Thyroid gland (tissue), 4 donors: ENCODE results near the gene GFM2. TPM values are rescaled to one million over a fixed set of nuclear protein-coding genes. Genes with fewer than 3 reads are reported as not detected.

Experiments
- DNase-seq, 2 donors: peaks; one replicate each; pipeline ENCODE4 v3.0.0-alpha.2; 2019
- H3K27ac ChIP-seq, 3 donors: fragments of 200-600 bp; sonication (generic); 1 replicate in 2 of 3; 2 replicates in 1 of 3; pipeline ENCODE4 v1.5.1; 2016 to 2019; ENCODE audit warnings: mild to moderate bottlenecking in 1 of 3, moderate library complexity in 1 of 3
- H3K27me3 ChIP-seq: fragments of 200-600 bp; sonication (generic); one replicate; pipeline ENCODE4 v1.5.1; 2019
- H3K36me3 ChIP-seq, 2 donors: fragments of 200-600 bp; sonication (generic); one replicate each; pipeline ENCODE4 v1.5.1; 2016 to 2019
- H3K4me1 ChIP-seq, 2 donors: fragments of 200-600 bp; sonication (generic); one replicate each; pipeline ENCODE4 v1.5.1; 2017 to 2019
- H3K4me3 ChIP-seq, 3 donors: fragments of 200-600 bp; sonication (generic); replicated peaks in 1 of 3; 1 replicate in 2 of 3; 2 replicates in 1 of 3; pipeline ENCODE4 v1.5.1; 2016; ENCODE audit warnings: mild to moderate bottlenecking in 1 of 3
- H3K9me3 ChIP-seq: fragments of 200-600 bp; sonication (generic); one replicate; pipeline ENCODE4 v1.5.1; 2017
- POLR2A ChIP-seq, 2 donors: fragments of 450-650 bp; IDR thresholded peaks; one replicate each; pipeline ENCODE4 v1.6.1; 2017; ENCODE audit warnings: antibody characterized with exemption in 2 of 2, mild to moderate bottlenecking in 2 of 2, moderate library complexity in 1 of 2
- WGBS, 2 donors: methylation state at CpG; one replicate each; pipeline ENCODE4 v1.1.5; 2017; 5-methylcytosine and 5-hydroxymethylcytosine counted together
- intact Hi-C: fragments of 100-400 bp; cut with DNase I; formaldehyde crosslinking; loops from one replicate; pipeline ENCODE4 v1.15.1; 2023
- total RNA-seq, 4 donors: library from RNA; depleted of rRNA; stranded (reverse); fragments of >200 nt; gene quantifications; one replicate each; pipeline ENCODE4 v1.2.3, GENCODE V29; 2016
- TF ChIP-seq, protein P1 (sequence below), 6 experiments: fragments of 200-600 bp in 3 of 6; fragments of 450-650 bp in 3 of 6; sonication (generic) in 3 of 6; IDR thresholded peaks; one replicate each; pipeline ENCODE4 v1.5.1; 2016 to 2019; ENCODE audit warnings: antibody characterized with exemption in 6 of 6, mild to moderate bottlenecking in 2 of 6, inconsistent platforms in 1 of 6, moderate library complexity in 1 of 6

GFM2 gene, protein sequence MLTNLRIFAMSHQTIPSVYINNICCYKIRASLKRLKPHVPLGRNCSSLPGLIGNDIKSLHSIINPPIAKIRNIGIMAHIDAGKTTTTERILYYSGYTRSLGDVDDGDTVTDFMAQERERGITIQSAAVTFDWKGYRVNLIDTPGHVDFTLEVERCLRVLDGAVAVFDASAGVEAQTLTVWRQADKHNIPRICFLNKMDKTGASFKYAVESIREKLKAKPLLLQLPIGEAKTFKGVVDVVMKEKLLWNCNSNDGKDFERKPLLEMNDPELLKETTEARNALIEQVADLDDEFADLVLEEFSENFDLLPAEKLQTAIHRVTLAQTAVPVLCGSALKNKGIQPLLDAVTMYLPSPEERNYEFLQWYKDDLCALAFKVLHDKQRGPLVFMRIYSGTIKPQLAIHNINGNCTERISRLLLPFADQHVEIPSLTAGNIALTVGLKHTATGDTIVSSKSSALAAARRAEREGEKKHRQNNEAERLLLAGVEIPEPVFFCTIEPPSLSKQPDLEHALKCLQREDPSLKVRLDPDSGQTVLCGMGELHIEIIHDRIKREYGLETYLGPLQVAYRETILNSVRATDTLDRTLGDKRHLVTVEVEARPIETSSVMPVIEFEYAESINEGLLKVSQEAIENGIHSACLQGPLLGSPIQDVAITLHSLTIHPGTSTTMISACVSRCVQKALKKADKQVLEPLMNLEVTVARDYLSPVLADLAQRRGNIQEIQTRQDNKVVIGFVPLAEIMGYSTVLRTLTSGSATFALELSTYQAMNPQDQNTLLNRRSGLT
- 10 to 100 TPM; 26.5 to 49.0 (median 32.8) TPM for total RNA-seq

DNA sequence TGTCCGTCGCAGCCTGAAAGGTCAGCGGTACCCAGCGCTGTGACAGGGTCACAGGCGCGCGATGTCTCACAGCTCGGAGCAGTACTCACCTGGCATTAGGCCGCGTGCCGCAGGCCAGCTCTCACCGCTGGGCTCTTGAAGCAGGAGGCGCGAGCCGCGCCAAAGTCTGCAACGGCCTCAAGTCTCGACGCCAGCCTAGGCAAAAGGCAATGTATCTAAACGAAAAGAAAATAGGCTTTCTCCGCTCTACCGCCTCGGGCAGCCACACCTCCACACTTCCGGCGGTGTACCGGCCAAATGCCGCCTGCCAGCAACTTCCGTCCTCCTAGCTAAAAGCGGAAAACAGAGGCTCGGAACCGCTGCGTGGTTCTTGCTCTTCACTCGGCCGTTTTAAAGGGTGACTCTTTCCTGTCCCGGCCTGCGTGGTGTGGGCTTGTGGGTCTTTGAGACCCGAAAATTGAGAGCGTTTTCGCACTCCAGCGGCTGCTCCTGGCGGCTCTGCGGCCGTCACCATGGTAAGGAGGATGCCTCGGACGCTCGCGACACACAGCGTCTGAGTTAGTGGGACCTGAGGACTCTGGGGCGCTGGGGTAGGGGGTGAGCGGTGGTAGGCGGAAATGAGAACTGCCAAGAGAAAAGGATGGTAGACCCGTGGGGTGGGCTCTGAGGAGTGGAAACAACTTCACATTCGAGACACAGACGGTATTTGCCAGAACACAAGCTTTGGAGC, at the start of gene GFM2, which contains the start of gene NSA2:
TSS of gene GFM2 (minus strand) at position 269 of the 730 bp plus-strand sequence. CDS start 3,375 bp downstream, outside the sequence.
TSS of gene NSA2 (plus strand) at position 401 of the 730 bp plus-strand sequence. CDS start at position 513, 112 bp downstream.
- Histone ChIP-seq H3K27ac (peak within 1 kb of the TSS; percentile 15 to 79 (median 76)), H3K9me3 (no peaks in the 10 kb centered on the region), H3K36me3 (peaks cover 19 to 29% of the 10 kb centered on the region in 2 donors), H3K27me3 (no peaks in the 10 kb centered on the region), H3K4me1 (peaks cover 19 to 25% of the 10 kb centered on the region in 2 donors), H3K4me3 (peak within 1 kb of the TSS; percentile 73 to 90 (median 87))
- intact Hi-C loops, result loop anchor here (5.0 kb wide), 1 partner anchor 150 kb away; no protein-coding TSS in a partner anchor
- 0% methylated on average over 30 to 52 of the region's 54 CpGs for WGBS, 2 donors
- DNase-seq, result peak; percentile 88 to 93
- TF ChIP-seq, protein P1, sequence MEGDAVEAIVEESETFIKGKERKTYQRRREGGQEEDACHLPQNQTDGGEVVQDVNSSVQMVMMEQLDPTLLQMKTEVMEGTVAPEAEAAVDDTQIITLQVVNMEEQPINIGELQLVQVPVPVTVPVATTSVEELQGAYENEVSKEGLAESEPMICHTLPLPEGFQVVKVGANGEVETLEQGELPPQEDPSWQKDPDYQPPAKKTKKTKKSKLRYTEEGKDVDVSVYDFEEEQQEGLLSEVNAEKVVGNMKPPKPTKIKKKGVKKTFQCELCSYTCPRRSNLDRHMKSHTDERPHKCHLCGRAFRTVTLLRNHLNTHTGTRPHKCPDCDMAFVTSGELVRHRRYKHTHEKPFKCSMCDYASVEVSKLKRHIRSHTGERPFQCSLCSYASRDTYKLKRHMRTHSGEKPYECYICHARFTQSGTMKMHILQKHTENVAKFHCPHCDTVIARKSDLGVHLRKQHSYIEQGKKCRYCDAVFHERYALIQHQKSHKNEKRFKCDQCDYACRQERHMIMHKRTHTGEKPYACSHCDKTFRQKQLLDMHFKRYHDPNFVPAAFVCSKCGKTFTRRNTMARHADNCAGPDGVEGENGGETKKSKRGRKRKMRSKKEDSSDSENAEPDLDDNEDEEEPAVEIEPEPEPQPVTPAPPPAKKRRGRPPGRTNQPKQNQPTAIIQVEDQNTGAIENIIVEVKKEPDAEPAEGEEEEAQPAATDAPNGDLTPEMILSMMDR (IDR thresholded peaks at IDR 0.05), result peak in 1 of 6 experiments; percentile 22
- TF ChIP-seq POLR2A (IDR thresholded peaks at IDR 0.05), result peak in 1 of 2 donors; percentile 53

GRCh38 chr5:74810915-74811314, 44.0 kb upstream of the GFM2 start:
- Histone ChIP-seq H3K27ac (no peak overlapping the region), H3K27me3 (no peaks in the 10 kb centered on the region), H3K4me3 (no peak overlapping the region), H3K9me3 (no peaks in the 10 kb centered on the region), H3K36me3 (no peaks in the 10 kb centered on the region), H3K4me1 (no peaks in the 10 kb centered on the region)
- intact Hi-C loops, result no loop called here
- 92 to 93% methylated on average over 4 of the region's 4 CpGs for WGBS, 2 donors
- no peak for TF ChIP-seq POLR2A (IDR thresholded peaks at IDR 0.05)
- TF ChIP-seq, protein P1 (IDR thresholded peaks at IDR 0.05), result no peak
- DNase-seq, result no peak

GRCh38 chr5:74801941-74802340, 35.0 kb upstream of the GFM2 start:
- no peaks in the 10 kb centered on the region for H3K4me1 ChIP-seq
- no peak for TF ChIP-seq POLR2A (IDR thresholded peaks at IDR 0.05)
- TF ChIP-seq, protein P1 (IDR thresholded peaks at IDR 0.05), result no peak
- H3K27ac ChIP-seq, result no peak overlapping the region
- intact Hi-C loops, result no loop called here
- 67% methylated on average over 1 of the region's 1 CpG for WGBS, 2 donors
- no peaks in the 10 kb centered on the region for H3K27me3 ChIP-seq
- H3K4me3 ChIP-seq, result no peak overlapping the region
- DNase-seq, result no peak
- H3K9me3 ChIP-seq, result no peaks in the 10 kb centered on the region
- H3K36me3 ChIP-seq, result no peaks in the 10 kb centered on the region

- no peaks in the 10 kb centered on the region for H3K4me1 ChIP-seq
- H3K27ac ChIP-seq, result no peak overlapping the region
- no peak for TF ChIP-seq POLR2A (IDR thresholded peaks at IDR 0.05)
- TF ChIP-seq, protein P1 (IDR thresholded peaks at IDR 0.05), result no peak
- intact Hi-C loops, result no loop called here
- no peaks in the 10 kb centered on the region for H3K36me3 ChIP-seq
- H3K9me3 ChIP-seq, result no peaks in the 10 kb centered on the region
- no peak overlapping the region for H3K4me3 ChIP-seq
- 89 to 91% methylated on average over 3 of the region's 3 CpGs for WGBS, 2 donors
- H3K27me3 ChIP-seq, result no peaks in the 10 kb centered on the region
- DNase-seq, result no peak
Observed at GRCh38 chr5:74801197-74801596, 34.3 kb upstream of the GFM2 start.
